SU-DHL-6 (cell line): ENCODE data around the gene PTPN13.

Experiments
- H2AFZ ChIP-seq: fragments of 200-600 bp; sonication (generic); 2 replicates; pipeline ENCODE4 v1.6.1; 2014; ENCODE audit warnings: low read depth, mild to moderate bottlenecking, moderate library complexity, mixed read lengths, antibody characterized with exemption, low read length; ENCODE audit not compliant: severe bottlenecking
- H3F3A ChIP-seq: fragments of 200-600 bp; shearing (Covaris generic); 2 replicates; pipeline ENCODE4 v1.6.0; 2016; ENCODE audit warnings: antibody characterized with exemption, mild to moderate bottlenecking; ENCODE audit not compliant: insufficient read depth
- H3K27ac ChIP-seq: fragments of 200-600 bp; sonication (generic); 2 replicates; pipeline ENCODE4 v1.5.1; 2016; ENCODE audit warnings: low read depth, mild to moderate bottlenecking, low read length, moderate library complexity, mixed read lengths
- H3K27me3 ChIP-seq: fragments of 200-600 bp; sonication (generic), shearing (Covaris generic); 2 replicates; pipeline ENCODE4 v1.6.0; 2014; ENCODE audit warnings: mild to moderate bottlenecking, low read length
- H3K36me3 ChIP-seq: fragments of 200-600 bp; sonication (generic); 2 replicates; pipeline ENCODE4 v1.6.1; 2014; ENCODE audit warnings: mild to moderate bottlenecking, low read length, mixed read lengths
- H3K4me2 ChIP-seq: fragments of 300-600, 200-600 bp; shearing (Covaris generic), sonication (generic); 2 replicates; pipeline ENCODE4 v1.6.0; 2014; ENCODE audit warnings: low read length, low read depth, mild to moderate bottlenecking; ENCODE audit not compliant: poor library complexity, severe bottlenecking
- H3K4me3 ChIP-seq: fragments of 200-600 bp; sonication (generic); 2 replicates; pipeline ENCODE4 v1.5.1; 2014; ENCODE audit warnings: antibody characterized with exemption, low read length, mild to moderate bottlenecking, mixed read lengths; ENCODE audit not compliant: insufficient read depth, poor library complexity, severe bottlenecking
- H3K79me2 ChIP-seq: fragments of 200-600 bp; sonication (generic); 2 replicates; pipeline ENCODE4 v1.6.1; 2014; ENCODE audit warnings: mild to moderate bottlenecking, low read length, moderate library complexity; ENCODE audit not compliant: insufficient read depth
- H3K9ac ChIP-seq: fragments of 200-600 bp; sonication (generic); 2 replicates; pipeline ENCODE4 v1.7.0; 2014; ENCODE audit warnings: mild to moderate bottlenecking, low read length
- H3K9me2 ChIP-seq: fragments of 200-600 bp; sonication (generic); replicated peaks from 2 replicates; pipeline ENCODE4 v1.6.1; 2014; ENCODE audit warnings: low read length; ENCODE audit not compliant: insufficient read depth
- H3K9me3 ChIP-seq: fragments of 200-600 bp; sonication (generic); 2 replicates; pipeline ENCODE4 v1.6.1; 2014; ENCODE audit warnings: low read length, mixed read lengths; ENCODE audit not compliant: insufficient read depth
- H4K20me1 ChIP-seq: fragments of 200-600 bp; sonication (generic); 2 replicates; pipeline ENCODE4 v1.6.1; 2014; ENCODE audit warnings: low read depth, mild to moderate bottlenecking, antibody characterized with exemption, low read length, moderate library complexity, mixed read lengths
- EZH2phosphoT487 ChIP-seq: fragments of 200-600 bp; sonication (generic), shearing (Covaris generic); conservative IDR thresholded peaks from 2 replicates; pipeline ENCODE4 v1.6.1; 2018; ENCODE audit warnings: mild to moderate bottlenecking, antibody characterized with exemption, low read length, moderate library complexity, mixed read lengths
- TF ChIP-seq, protein P1 (sequence below): fragments of 200-600 bp; sonication (generic); IDR thresholded peaks from one replicate; pipeline ENCODE4 v1.5.1; 2017; ENCODE audit warnings: antibody characterized with exemption, mild to moderate bottlenecking, low read length, moderate library complexity; ENCODE audit not compliant: insufficient read depth, poor library complexity, severe bottlenecking

Gene PTPN13

GRCh38 chr4:86720508-86721068 is 126.5 kb downstream of the PTPN13 start:
- Histone ChIP-seq H3F3A (no peaks in the 10 kb centered on the region), H2AFZ (no peak overlapping the region), H3K9ac (no peak overlapping the region), H3K9me2 (no peaks in the 10 kb centered on the region), H4K20me1 (no peaks in the 10 kb centered on the region), H3K79me2 (no peaks in the 10 kb centered on the region), H3K27ac (no peak overlapping the region), H3K4me3 (no peak overlapping the region), H3K4me2 (no peak overlapping the region), H3K36me3 (no peaks in the 10 kb centered on the region), H3K27me3 (no peaks in the 10 kb centered on the region), H3K9me3 (no peaks in the 10 kb centered on the region)
- no peak for TF ChIP-seq EZH2phosphoT487
- TF ChIP-seq, protein P1, sequence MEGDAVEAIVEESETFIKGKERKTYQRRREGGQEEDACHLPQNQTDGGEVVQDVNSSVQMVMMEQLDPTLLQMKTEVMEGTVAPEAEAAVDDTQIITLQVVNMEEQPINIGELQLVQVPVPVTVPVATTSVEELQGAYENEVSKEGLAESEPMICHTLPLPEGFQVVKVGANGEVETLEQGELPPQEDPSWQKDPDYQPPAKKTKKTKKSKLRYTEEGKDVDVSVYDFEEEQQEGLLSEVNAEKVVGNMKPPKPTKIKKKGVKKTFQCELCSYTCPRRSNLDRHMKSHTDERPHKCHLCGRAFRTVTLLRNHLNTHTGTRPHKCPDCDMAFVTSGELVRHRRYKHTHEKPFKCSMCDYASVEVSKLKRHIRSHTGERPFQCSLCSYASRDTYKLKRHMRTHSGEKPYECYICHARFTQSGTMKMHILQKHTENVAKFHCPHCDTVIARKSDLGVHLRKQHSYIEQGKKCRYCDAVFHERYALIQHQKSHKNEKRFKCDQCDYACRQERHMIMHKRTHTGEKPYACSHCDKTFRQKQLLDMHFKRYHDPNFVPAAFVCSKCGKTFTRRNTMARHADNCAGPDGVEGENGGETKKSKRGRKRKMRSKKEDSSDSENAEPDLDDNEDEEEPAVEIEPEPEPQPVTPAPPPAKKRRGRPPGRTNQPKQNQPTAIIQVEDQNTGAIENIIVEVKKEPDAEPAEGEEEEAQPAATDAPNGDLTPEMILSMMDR, result no peak

DNA sequence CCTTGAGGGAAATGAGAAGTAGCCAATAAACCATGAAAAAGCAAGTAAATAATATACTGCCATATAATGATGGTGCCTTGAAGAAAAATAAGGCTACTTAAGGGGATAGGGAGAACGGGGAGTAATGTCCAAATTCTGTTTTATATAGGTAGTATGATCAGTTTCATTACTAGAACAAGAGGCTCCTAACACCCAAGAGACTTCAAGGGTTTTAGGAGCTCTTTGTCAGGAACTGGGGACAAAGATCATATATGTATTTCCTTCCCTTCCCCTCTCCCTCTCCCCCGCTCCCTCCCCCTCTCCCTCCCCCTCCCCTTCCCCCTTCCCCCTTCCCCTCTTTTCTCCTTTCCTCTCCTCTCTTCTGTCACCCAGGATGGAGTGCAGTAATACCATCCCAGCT is 127.3 kb downstream of the PTPN13 start:
- Histone ChIP-seq H4K20me1 (no peaks in the 10 kb centered on the region), H3K27ac (no peak overlapping the region), H3K4me2 (no peak overlapping the region), H3K79me2 (no peaks in the 10 kb centered on the region), H3K4me3 (no peak overlapping the region), H3K9me3 (no peaks in the 10 kb centered on the region), H3K9me2 (no peaks in the 10 kb centered on the region), H3F3A (no peaks in the 10 kb centered on the region), H2AFZ (no peak overlapping the region), H3K36me3 (no peaks in the 10 kb centered on the region), H3K9ac (no peak overlapping the region), H3K27me3 (no peaks in the 10 kb centered on the region)
- TF ChIP-seq, protein P1, result no peak
- no peak for TF ChIP-seq EZH2phosphoT487

- H3K9me2 ChIP-seq, result no peaks in the 10 kb centered on the region
- no peak overlapping the region for H3K4me3 ChIP-seq
- H3K9me3 ChIP-seq, result no peaks in the 10 kb centered on the region
- no peaks in the 10 kb centered on the region for H3F3A ChIP-seq
- H2AFZ ChIP-seq, result no peak overlapping the region
- H3K27ac ChIP-seq, result no peak overlapping the region
- no peak overlapping the region for H3K4me2 ChIP-seq
- H4K20me1 ChIP-seq, result no peaks in the 10 kb centered on the region
- TF ChIP-seq, protein P1, result no peak
- no peak for TF ChIP-seq EZH2phosphoT487
- no peaks in the 10 kb centered on the region for H3K79me2 ChIP-seq
- no peaks in the 10 kb centered on the region for H3K36me3 ChIP-seq
- no peak overlapping the region for H3K9ac ChIP-seq
- no peaks in the 10 kb centered on the region for H3K27me3 ChIP-seq
Measured at GRCh38 chr4:86730310-86730709, 136.2 kb downstream of the PTPN13 start.
